Stimulated activated CD4-positive, alpha-beta T cell treated with anti-CD3 and anti-CD28 coated beads, TNF-alpha, amount 100 ng/mL, for 48 hours (primary cell): ENCODE results near the gene RHOXF2.
"Not testable (repeated sequence)": the region's sequence is repeated elsewhere in the genome, so short reads cannot be mapped to it uniquely, and the experiment has no call there.

Experiments
- DNase-seq, 3 donors: peaks; one replicate each; pipeline ENCODE4 v3.0.0-alpha.2; 2020; ENCODE audit warnings: low read depth in 3 of 3

RHOXF2 gene

DNA sequence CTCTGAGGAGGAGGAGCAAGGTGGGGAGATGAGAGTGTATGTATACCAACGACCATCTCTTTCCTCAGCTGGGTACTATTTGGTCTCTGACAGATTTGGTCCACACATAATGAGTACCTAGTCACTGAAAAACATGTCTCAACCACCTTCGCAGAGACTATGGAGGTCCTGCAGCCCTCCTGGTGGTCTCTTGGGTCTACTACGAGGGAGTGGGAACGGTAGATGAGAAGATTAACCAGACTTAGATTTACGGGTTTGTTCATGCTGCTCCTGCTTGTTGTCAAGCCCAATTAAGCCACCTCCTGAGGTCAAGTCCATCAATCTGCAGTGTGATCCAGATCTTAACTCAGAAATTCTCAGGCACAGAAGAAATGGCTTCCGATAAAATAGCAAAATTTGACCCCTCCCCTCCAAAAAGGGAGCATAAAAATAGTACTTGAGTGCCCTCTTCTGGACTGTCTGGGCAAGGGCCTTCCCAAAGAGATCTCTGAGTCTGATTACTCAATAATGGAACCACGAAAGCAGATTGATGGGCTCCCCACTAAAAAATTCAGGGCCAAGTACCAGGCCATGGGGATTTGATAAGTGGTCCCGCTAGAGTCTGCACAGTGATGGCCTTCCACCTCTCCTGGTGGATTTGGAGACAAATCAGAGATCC lies 38.3 kb downstream of the RHOXF2 start:
- not testable (repeated sequence) for DNase-seq

DNA sequence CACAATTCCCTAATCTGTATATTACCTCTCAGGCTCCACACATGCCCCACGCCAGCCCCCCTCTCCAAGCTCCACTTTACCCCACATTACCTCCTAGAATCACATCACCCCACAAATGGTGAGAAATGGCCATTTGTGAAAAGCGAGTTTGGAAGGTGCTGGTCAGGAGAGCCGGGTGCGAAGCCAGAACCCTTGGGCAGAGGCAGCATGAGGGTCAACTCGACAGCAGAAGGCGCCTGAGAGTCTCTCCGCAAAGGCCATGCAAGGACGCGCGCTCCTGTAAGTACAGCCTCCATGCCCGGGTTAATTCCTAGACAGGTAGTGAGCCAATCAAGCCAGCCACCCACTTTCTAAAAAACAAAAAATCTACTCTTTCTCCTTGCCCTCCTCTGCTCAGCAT lies 42.4 kb downstream of the RHOXF2 start:
- DNase-seq = no peak

DNA sequence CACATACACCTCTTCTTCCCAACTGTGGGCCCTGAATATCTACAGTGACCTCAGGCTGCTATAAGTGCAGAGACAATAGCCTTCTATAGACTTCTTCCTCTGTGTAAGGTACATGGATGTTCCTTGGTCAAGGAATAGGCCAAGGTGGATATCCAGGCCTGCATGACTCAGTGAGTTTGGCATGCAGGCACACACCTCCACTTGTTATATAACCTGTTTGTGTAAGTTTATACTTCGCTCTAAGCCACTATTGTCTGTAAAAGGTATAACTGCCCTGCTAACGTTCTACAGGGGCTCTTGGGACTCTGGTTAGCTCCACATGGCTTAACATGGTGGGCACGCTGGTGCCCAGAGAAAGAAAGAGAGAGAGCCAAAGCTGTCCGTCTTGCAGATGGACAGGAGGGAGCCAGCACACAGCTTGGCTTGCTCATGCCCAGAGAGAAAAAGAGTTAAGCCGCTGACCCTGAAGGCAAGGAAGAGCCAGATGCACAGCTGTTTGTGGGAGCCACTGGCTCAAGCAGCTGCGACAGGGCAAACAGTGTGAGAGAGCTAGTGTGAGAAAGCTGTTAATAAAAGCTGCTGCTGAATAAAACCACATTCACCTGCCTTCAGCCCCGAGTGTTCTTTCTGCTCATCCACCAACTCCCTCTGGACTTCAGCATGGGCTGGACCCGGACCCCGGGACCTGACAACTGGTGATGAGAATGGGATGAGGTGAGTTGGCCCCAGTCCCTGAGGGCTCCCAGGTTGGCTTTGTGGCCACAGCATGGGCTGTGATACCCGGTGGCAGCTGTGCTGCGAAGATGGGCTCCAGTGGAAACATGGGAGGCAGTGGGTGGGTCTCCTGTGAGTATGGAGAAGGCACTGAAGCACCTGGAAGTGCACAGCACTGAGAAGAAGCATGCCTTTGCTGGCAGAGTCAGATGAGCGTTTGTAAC lies 47.7 kb downstream of the RHOXF2 start:
- no peak for DNase-seq

DNA sequence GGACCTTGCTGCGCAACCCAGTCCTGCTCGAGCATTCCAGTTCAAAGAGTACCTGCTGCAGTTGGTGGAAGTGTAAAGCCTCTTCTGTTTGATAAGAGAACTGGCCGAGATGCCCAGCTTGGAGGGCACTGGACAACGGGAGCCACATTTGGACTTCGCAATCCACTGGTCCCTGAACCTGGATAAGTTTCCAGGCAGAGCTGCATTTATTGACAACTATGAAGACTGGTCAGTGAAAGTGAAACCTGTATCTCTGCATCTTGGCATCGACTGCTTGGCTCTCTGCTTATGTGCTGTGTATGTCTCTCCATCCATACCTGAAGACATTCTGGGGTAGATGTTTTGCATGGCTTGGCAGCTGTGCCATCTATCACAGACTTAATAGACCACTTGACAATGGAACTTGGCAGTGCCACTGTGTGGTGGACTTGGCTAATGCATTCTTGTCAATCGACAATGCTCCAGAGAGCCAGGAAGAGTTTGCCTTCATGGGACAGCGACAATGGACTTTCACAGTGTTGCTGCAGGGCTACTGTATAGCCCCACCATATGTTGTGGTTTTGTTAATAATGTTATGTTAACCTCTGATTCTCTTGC lies 48.7 kb downstream of the RHOXF2 start:
- no peak for DNase-seq

DNA sequence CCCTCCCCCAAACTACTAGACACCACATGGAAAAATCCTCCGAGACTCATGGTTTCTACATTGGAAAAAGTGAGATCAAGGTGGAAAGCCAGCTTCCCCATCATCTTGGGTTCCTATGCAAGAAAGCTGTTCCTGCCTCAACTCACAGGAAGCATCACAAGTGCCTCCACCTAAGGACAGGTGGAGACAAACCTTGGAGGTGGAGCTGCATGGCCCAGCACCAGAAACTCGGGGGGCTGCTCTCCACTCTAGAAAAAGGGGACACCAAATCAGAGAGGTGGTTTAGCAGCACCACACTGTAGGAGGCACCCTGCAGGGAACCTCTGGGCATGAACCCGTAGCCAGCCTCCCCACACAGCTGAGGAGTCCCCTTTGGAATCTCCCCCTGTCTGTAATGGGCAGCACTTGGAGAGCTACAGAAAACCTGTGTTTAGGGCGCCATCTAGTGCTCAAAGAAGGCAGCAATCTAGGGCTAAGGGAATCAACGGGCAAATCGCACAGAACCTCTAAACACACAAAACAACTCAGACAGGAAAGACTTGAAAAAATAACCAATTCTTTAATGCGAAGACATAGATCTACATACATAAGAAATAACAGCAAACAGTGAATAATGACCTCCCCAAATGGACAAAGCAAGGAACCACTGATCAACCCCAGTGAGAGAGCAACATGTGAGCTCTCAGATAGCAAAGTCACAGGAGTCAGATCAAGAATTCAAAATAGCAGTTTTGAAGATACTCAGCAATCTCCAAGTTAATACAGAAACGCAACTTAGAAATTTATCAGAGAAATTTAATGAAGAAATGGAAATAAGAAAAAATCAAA lies 55.2 kb downstream of the RHOXF2 start:
- peak; percentile 22 to 41 (median 23) for DNase-seq
